ENCODE measurements around the gene DNAJC21.
"Not testable (repeated sequence)": the region's sequence is repeated elsewhere in the genome, so short reads cannot be mapped to it uniquely, and the experiment has no call there.

Gene DNAJC21

DNA sequence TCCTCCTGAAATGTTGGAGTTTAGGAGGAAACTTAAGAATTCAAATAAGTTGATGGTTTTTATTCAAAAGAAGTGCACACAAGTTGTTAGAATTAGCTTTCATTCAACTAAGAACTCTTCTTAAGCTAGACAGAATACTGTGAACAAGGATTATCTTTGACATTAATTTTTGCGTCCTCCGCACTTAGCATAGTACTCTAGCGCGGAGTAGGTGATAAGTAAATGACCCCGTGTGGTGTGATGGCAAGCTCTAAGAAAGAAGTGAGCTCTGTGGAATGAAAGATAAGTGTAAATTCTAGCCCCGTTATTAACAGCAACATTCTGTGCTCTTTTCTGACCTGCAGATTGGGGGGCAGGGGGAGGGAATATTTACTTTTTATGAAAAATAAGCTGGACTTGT lies 12.8 kb upstream of the DNAJC21 start:
- Histone ChIP-seq H3K36me3 (peaks cover 36% of the 10 kb centered on the region), H3K27me3 (no peaks in the 10 kb centered on the region), H3K4me3 (ENCODE audit: low read depth, low read length) (peak overlapping the region; percentile 86), H3K9me3 (no peaks in the 10 kb centered on the region), H3K4me1 (no peaks in the 10 kb centered on the region)
- DNase-seq, result no peak
- no peak for TF ChIP-seq CTCF (IDR thresholded peaks at IDR 0.05; ENCODE audit: low read depth, low read length)

GRCh38 chr5:34918025-34918424 lies 11.3 kb upstream of the DNAJC21 start:
- Histone ChIP-seq H3K27me3 (no peaks in the 10 kb centered on the region), H3K4me1 (no peaks in the 10 kb centered on the region), H3K4me3 (ENCODE audit: low read depth, low read length) (no peak overlapping the region), H3K9me3 (no peaks in the 10 kb centered on the region), H3K36me3 (peaks cover 44% of the 10 kb centered on the region)
- no peak for TF ChIP-seq CTCF (IDR thresholded peaks at IDR 0.05; ENCODE audit: low read depth, low read length)
- DNase-seq, result no peak

GRCh38 chr5:34919077-34919476 lies 10.3 kb upstream of the DNAJC21 start:
- Histone ChIP-seq H3K4me3 (ENCODE audit: low read depth, low read length) (no peak overlapping the region), H3K36me3 (peaks cover 54% of the 10 kb centered on the region), H3K4me1 (no peaks in the 10 kb centered on the region), H3K27me3 (no peaks in the 10 kb centered on the region), H3K9me3 (no peaks in the 10 kb centered on the region)
- peak; percentile 15; the same call in 1 of the 2 replicates for TF ChIP-seq CTCF (IDR thresholded peaks at IDR 0.05; ENCODE audit: low read depth, low read length)
- DNase-seq, result no peak

DNA sequence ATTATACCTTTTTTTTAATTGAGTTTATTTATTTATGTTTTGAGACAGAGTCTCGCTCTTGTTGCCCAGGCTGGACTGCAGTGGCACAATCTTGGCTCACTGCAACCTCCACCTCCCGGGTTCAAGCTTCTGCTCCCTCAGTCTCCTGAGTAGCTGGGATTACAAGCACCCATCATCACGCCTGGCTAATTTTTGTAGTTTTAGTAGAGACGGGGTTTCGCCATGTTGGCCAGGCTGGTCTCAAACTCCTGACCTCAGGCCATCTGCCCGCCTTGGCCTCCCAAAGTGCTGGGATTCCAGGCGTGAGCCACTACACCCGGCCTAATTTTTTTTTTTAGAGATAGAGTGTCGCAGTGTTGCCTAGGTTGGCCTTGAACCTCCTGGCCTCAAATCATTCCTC lies 6.1 kb upstream of the DNAJC21 start:
- not testable (repeated sequence) for H3K9me3 ChIP-seq; H3K27me3 ChIP-seq; DNase-seq; H3K4me3 ChIP-seq (ENCODE audit: low read depth, low read length); H3K4me1 ChIP-seq
- peaks cover 72% of the 10 kb centered on the region for H3K36me3 ChIP-seq

GRCh38 chr5:34923694-34924461 lies 5.5 kb upstream of the DNAJC21 start:
- no peaks in the 10 kb centered on the region for H3K4me1 ChIP-seq
- peaks cover 72% of the 10 kb centered on the region for H3K36me3 ChIP-seq
- no peak overlapping the region for H3K4me3 ChIP-seq (ENCODE audit: low read depth, low read length)
- H3K9me3 ChIP-seq, result no peaks in the 10 kb centered on the region
- H3K27me3 ChIP-seq, result no peaks in the 10 kb centered on the region
- no peak for DNase-seq
- TF ChIP-seq CTCF (IDR thresholded peaks at IDR 0.05; ENCODE audit: low read depth, low read length), result no peak

- TF ChIP-seq CTCF (IDR thresholded peaks at IDR 0.05; ENCODE audit: low read depth, low read length), result no peak
- DNase-seq, result no peak
- Histone ChIP-seq H3K27me3 (no peaks in the 10 kb centered on the region), H3K4me1 (no peaks in the 10 kb centered on the region), H3K36me3 (peaks cover 69% of the 10 kb centered on the region), H3K4me3 (ENCODE audit: low read depth, low read length) (no peak overlapping the region), H3K9me3 (no peaks in the 10 kb centered on the region)
Measured at GRCh38 chr5:34924462-34924765, 4.9 kb upstream of the DNAJC21 start.

Measured in BE2C (cell line).